GM12875 (cell line): ENCODE data around the gene DNAH11.

Experiments
- H3K4me3 ChIP-seq: one replicate; pipeline ENCODE4 v1.5.1; 2011; ENCODE audit warnings: low read depth, low read length, control low read depth
- CTCF ChIP-seq: IDR thresholded peaks from 2 replicates; pipeline ENCODE4 v1.5.1; 2011; ENCODE audit warnings: low read depth, mild to moderate bottlenecking, control low read depth, inconsistent platforms, low read length, moderate library complexity, borderline replicate concordance; ENCODE audit not compliant: insufficient read depth

The DNAH11 gene

GRCh38 chr7:21618706-21619105 is 75.9 kb downstream of the DNAH11 start:
- TF ChIP-seq CTCF = no peak
- no peak overlapping the region for H3K4me3 ChIP-seq

GRCh38 chr7:21620054-21620453 is 77.2 kb downstream of the DNAH11 start:
- H3K4me3 ChIP-seq = no peak overlapping the region
- TF ChIP-seq CTCF = no peak

GRCh38 chr7:21624320-21624719 is 81.5 kb downstream of the DNAH11 start:
- TF ChIP-seq CTCF = no peak
- H3K4me3 ChIP-seq = no peak overlapping the region

- TF ChIP-seq CTCF = no peak
- no peak overlapping the region for H3K4me3 ChIP-seq
These were observed 93.9 kb downstream of the DNAH11 start for GRCh38 chr7:21636694-21637093.

GRCh38 chr7:21639206-21639868 is 96.5 kb downstream of the DNAH11 start:
- no peak for TF ChIP-seq CTCF
- H3K4me3 ChIP-seq = no peak overlapping the region

GRCh38 chr7:21640105-21640504 is 97.3 kb downstream of the DNAH11 start:
- TF ChIP-seq CTCF = no peak

GRCh38 chr7:21641546-21641945 is 98.7 kb downstream of the DNAH11 start:
- no peak for TF ChIP-seq CTCF
- no peak overlapping the region for H3K4me3 ChIP-seq

More at GRCh38 chr7:21640105-21640504, 97.3 kb downstream of the DNAH11 start:
- H3K4me3 ChIP-seq = no peak overlapping the region
